SK-N-MC (cell line): ENCODE data around the gene TNRC6C.
"Not testable (repeated sequence)": the region's sequence is repeated elsewhere in the genome, so short reads cannot be mapped to it uniquely, and the experiment has no call there.

Experiments
- DNase-seq: peaks from one replicate; pipeline ENCODE4 v3.0.0-alpha.2; 2011; ENCODE audit warnings: low read depth, low spot score
- H3K27ac ChIP-seq: fragments of 200-600 bp; sonication (generic); 2 replicates; pipeline ENCODE4 v1.5.1; 2016; ENCODE audit warnings: mixed run types
- H3K36me3 ChIP-seq: fragments of 200-600 bp; sonication (generic); 2 replicates; pipeline ENCODE4 v1.6.1; 2017; ENCODE audit warnings: antibody characterized with exemption, low read length, mixed read lengths; ENCODE audit not compliant: insufficient read depth
- H3K4me3 ChIP-seq: fragments of 200-600 bp; sonication (generic); 2 replicates; pipeline ENCODE4 v1.5.1; 2016
- H3K9ac ChIP-seq: fragments of 200-600 bp; sonication (generic); 2 replicates; pipeline ENCODE4 v1.8.0; 2017; ENCODE audit warnings: mixed run types, mixed read lengths; ENCODE audit not compliant: insufficient read length
- H3K9me3 ChIP-seq: fragments of 200-600 bp; sonication (generic); 2 replicates; pipeline ENCODE4 v1.6.1; 2017; ENCODE audit warnings: low read depth, mild to moderate bottlenecking, antibody characterized with exemption, low read length, moderate library complexity, mixed read lengths
- EZH2 ChIP-seq: fragments of 200-600 bp; sonication (generic); IDR thresholded peaks from one replicate; pipeline ENCODE4 v1.6.1; 2017; ENCODE audit warnings: antibody characterized with exemption
- FOXP2 ChIP-seq: optimal IDR thresholded peaks from 2 replicates; pipeline ENCODE3; 2011; ENCODE audit warnings: mild to moderate bottlenecking, moderate library complexity; ENCODE audit not compliant: insufficient read depth; ENCODE audit errors: extremely low read length, control extremely low read depth
- POLR2AphosphoS5 ChIP-seq: IDR thresholded peaks from 2 replicates; pipeline ENCODE4 v1.6.1; 2012; ENCODE audit warnings: mild to moderate bottlenecking, low read depth, low read length, borderline replicate concordance

TNRC6C gene

GRCh38 chr17:77929180-77929564, 29.3 kb upstream of the TNRC6C start:
- no peak for TF ChIP-seq EZH2
- no peak for TF ChIP-seq FOXP2
- no peak for TF ChIP-seq POLR2AphosphoS5
- Histone ChIP-seq H3K4me3 (no peak overlapping the region), H3K9me3 (no peaks in the 10 kb centered on the region), H3K9ac (no peak overlapping the region), H3K27ac (no peak overlapping the region), H3K36me3 (no peaks in the 10 kb centered on the region)
- DNase-seq: no peak

- H3K9ac ChIP-seq: no peak overlapping the region
- H3K36me3 ChIP-seq: no peaks in the 10 kb centered on the region
- H3K9me3 ChIP-seq: no peaks in the 10 kb centered on the region
- DNase-seq: no peak
- TF ChIP-seq FOXP2 (no peak), EZH2 (no peak), POLR2AphosphoS5 (no peak)
- H3K27ac ChIP-seq: no peak overlapping the region
- H3K4me3 ChIP-seq: no peak overlapping the region
These were observed 28.5 kb upstream of the TNRC6C start for GRCh38 chr17:77929871-77930436.

- TF ChIP-seq POLR2AphosphoS5 (no peak), EZH2 (no peak), FOXP2 (no peak)
- Histone ChIP-seq H3K9me3 (no peaks in the 10 kb centered on the region), H3K4me3 (no peak overlapping the region), H3K27ac (no peak overlapping the region), H3K36me3 (no peaks in the 10 kb centered on the region), H3K9ac (no peak overlapping the region)
- DNase-seq: no peak
These were observed 27.4 kb upstream of the TNRC6C start for GRCh38 chr17:77930780-77931768.

GRCh38 chr17:77933777-77934398, 24.6 kb upstream of the TNRC6C start:
- TF ChIP-seq FOXP2 (no peak), POLR2AphosphoS5 (no peak), EZH2 (no peak)
- no peak overlapping the region for H3K27ac ChIP-seq
- DNase-seq: no peak
- no peak overlapping the region for H3K4me3 ChIP-seq
- no peaks in the 10 kb centered on the region for H3K36me3 ChIP-seq
- no peak overlapping the region for H3K9ac ChIP-seq
- no peaks in the 10 kb centered on the region for H3K9me3 ChIP-seq

- Histone ChIP-seq H3K4me3 (no peak overlapping the region), H3K36me3 (no peaks in the 10 kb centered on the region), H3K9ac (no peak overlapping the region), H3K27ac (no peak overlapping the region), H3K9me3 (no peaks in the 10 kb centered on the region)
- TF ChIP-seq POLR2AphosphoS5 (no peak), FOXP2 (no peak), EZH2 (no peak)
- no peak for DNase-seq
These were observed 23.4 kb upstream of the TNRC6C start for GRCh38 chr17:77935121-77935571.

GRCh38 chr17:77935744-77936143, 22.8 kb upstream of the TNRC6C start:
- not testable (repeated sequence) for DNase-seq, H3K36me3 ChIP-seq, H3K9me3 ChIP-seq, H3K27ac ChIP-seq, H3K4me3 ChIP-seq, H3K9ac ChIP-seq

GRCh38 chr17:77936881-77937280, 21.6 kb upstream of the TNRC6C start:
- no peak for DNase-seq
- Histone ChIP-seq H3K9me3 (no peaks in the 10 kb centered on the region), H3K36me3 (no peaks in the 10 kb centered on the region), H3K4me3 (no peak overlapping the region), H3K9ac (no peak overlapping the region), H3K27ac (no peak overlapping the region)
- TF ChIP-seq POLR2AphosphoS5: no peak
- no peak for TF ChIP-seq FOXP2
- no peak for TF ChIP-seq EZH2

GRCh38 chr17:77941004-77941403, 17.5 kb upstream of the TNRC6C start:
- TF ChIP-seq EZH2 (no peak), POLR2AphosphoS5 (no peak), FOXP2 (no peak)
- no peak overlapping the region for H3K9ac ChIP-seq
- H3K9me3 ChIP-seq: no peaks in the 10 kb centered on the region
- no peaks in the 10 kb centered on the region for H3K36me3 ChIP-seq
- H3K27ac ChIP-seq: no peak overlapping the region
- no peak for DNase-seq
- no peak overlapping the region for H3K4me3 ChIP-seq
